GM23338 (cell line): Measurements from ENCODE around the gene HERC2. TPM values are rescaled to one million over a fixed set of nuclear protein-coding genes. Genes with fewer than 3 reads are reported as not detected.

Experiments
- CREB1 ChIP-seq: fragments of 250-450 bp; sonication (Bioruptor Pico); IDR thresholded peaks from 2 replicates; pipeline ENCODE4 v1.5.0; 2020; ENCODE audit warnings: low read depth, mild to moderate bottlenecking, moderate library complexity
- CTCF ChIP-seq, 2 experiments: fragments of 200-600 bp in 1 of 2; sonication (generic) in 1 of 2; conservative IDR thresholded peaks; 2 replicates each; pipeline versions ENCODE4 v1.5.1 to v1.6.1; 2016 to 2017; ENCODE audit warnings: antibody characterized with exemption in 2 of 2, low read depth in 2 of 2, mild to moderate bottlenecking in 2 of 2, moderate library complexity in 1 of 2
- EZH2 ChIP-seq: fragments of 200-600 bp; sonication (generic); IDR thresholded peaks from one replicate; pipeline ENCODE4 v1.8.0; 2017; ENCODE audit warnings: antibody characterized with exemption, mild to moderate bottlenecking, low read depth; ENCODE audit not compliant: unreplicated experiment
- EZH2phosphoT487 ChIP-seq: fragments of 200-600 bp; sonication (generic); IDR thresholded peaks from one replicate; pipeline ENCODE4 v1.8.1; 2018; ENCODE audit warnings: antibody characterized with exemption; ENCODE audit not compliant: unreplicated experiment
- NANOG ChIP-seq: IDR thresholded peaks from 2 replicates; pipeline ENCODE4 v1.6.1; 2016; ENCODE audit warnings: antibody characterized with exemption, borderline replicate concordance
- POLR2AphosphoS5 ChIP-seq: IDR thresholded peaks from 2 replicates; pipeline ENCODE4 v1.6.1; 2016; ENCODE audit warnings: antibody characterized with exemption, low read depth
- REST ChIP-seq: IDR thresholded peaks from one replicate; pipeline ENCODE4 v1.6.1; 2018; ENCODE audit warnings: antibody characterized with exemption; ENCODE audit not compliant: unreplicated experiment
- ZNF114 ChIP-seq: fragments of 250-450 bp; sonication (Bioruptor Pico); IDR thresholded peaks from 2 replicates; pipeline ENCODE4 v1.5.0; 2020; ENCODE audit warnings: mild to moderate bottlenecking, moderate library complexity
- ZNF462 ChIP-seq: fragments of 250-450 bp; sonication (Bioruptor Pico); IDR thresholded peaks from 2 replicates; pipeline ENCODE4 v1.5.0; 2020; ENCODE audit warnings: mild to moderate bottlenecking, moderate library complexity
- polyA plus RNA-seq: library from polyadenylated mRNA; unstranded; fragments of >200 nt; fragmentation: Nextera tagmentation; extraction: Ambion mirVana; gene quantifications from 2 replicates; pipeline ENCODE4 v1.2.1, GENCODE V29; 2016
- total RNA-seq: library from RNA; depleted of rRNA; stranded (reverse); fragments of >200 nt; shearing (Covaris generic); gene quantifications from 2 replicates; pipeline ENCODE4 v1.2.3, GENCODE V29; 2014

HERC2 gene
- total and polyA plus RNA-seq, 2 experiments from 2014 or later, result 71.3 to 80.7 TPM

- TF ChIP-seq ZNF462 (CRISPR knock-in tag), result no peak
- TF ChIP-seq EZH2, result no peak
- no peak for TF ChIP-seq REST
- no peak for TF ChIP-seq NANOG
- TF ChIP-seq ZNF114 (CRISPR knock-in tag), result no peak
- TF ChIP-seq CTCF (conservative IDR thresholded peaks at IDR 0.05; ENCODE audit: low read depth in 2 of 2), result no peak
- TF ChIP-seq POLR2AphosphoS5, result no peak
- TF ChIP-seq CREB1 (CRISPR knock-in tag), result no peak
- no peak for TF ChIP-seq EZH2phosphoT487
Measured at GRCh38 chr15:28127036-28127435, 194.9 kb downstream of the HERC2 start (continued).
